ENCODE data around the gene VGLL4. TPM values are rescaled to one million over a fixed set of nuclear protein-coding genes. Genes with fewer than 3 reads are reported as not detected.

VGLL4 gene
- total RNA-seq, 1 experiment from 2014 or later = 42.1 TPM

DNA sequence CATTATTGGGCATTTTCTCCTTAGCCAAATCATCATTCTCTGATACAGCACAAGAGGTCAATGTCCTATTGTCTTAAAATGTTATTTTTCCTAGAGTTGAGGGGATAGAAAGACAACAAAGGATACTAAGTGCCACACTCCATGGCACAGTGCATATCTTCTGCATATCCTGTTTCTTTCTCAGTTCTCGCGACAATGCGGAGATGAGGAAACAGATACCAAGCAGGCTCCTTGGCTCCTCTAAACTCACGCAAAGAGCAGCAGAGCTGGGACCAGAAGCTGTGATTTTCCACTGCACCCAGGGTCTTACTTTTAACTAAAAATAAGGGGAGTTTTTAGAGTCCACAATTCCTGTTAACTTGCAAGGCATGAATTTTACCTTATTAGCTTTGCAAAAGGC is 10.5 kb upstream of the VGLL4 start:
- H4K5ac ChIP-seq (ENCODE audit: insufficient read length, low read depth, low read length) = no peak overlapping the region
- H3K79me2 ChIP-seq (ENCODE audit: insufficient read depth, low read length) = no peaks in the 10 kb centered on the region
- WGBS (ENCODE audit: extremely low coverage, insufficient read length, low lambda C conversion rate) = no CpG with 5 or more reads among the region's 4 CpGs
- H3K27ac ChIP-seq (ENCODE audit: insufficient read length, low read depth, low read length) = no peak overlapping the region
- TF ChIP-seq, protein P1, sequence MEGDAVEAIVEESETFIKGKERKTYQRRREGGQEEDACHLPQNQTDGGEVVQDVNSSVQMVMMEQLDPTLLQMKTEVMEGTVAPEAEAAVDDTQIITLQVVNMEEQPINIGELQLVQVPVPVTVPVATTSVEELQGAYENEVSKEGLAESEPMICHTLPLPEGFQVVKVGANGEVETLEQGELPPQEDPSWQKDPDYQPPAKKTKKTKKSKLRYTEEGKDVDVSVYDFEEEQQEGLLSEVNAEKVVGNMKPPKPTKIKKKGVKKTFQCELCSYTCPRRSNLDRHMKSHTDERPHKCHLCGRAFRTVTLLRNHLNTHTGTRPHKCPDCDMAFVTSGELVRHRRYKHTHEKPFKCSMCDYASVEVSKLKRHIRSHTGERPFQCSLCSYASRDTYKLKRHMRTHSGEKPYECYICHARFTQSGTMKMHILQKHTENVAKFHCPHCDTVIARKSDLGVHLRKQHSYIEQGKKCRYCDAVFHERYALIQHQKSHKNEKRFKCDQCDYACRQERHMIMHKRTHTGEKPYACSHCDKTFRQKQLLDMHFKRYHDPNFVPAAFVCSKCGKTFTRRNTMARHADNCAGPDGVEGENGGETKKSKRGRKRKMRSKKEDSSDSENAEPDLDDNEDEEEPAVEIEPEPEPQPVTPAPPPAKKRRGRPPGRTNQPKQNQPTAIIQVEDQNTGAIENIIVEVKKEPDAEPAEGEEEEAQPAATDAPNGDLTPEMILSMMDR (conservative IDR thresholded peaks at IDR 0.05) = no peak
- H3K23me2 ChIP-seq (ENCODE audit: insufficient read length, low read depth, low read length, poor library complexity, severe bottlenecking) = no peaks in the 10 kb centered on the region
- DNase-seq = no peak
- H2AK5ac ChIP-seq (ENCODE audit: insufficient read length, low read length) = no peak overlapping the region
- peaks cover 42 to 48% of the 10 kb centered on the region in 2 experiments for H3K4me1 Mint-ChIP-seq
- no peak overlapping the region for H2AFZ ChIP-seq (ENCODE audit: low read length)
- no peak overlapping the region for H3K9ac ChIP-seq (ENCODE audit: extremely low read depth, insufficient read length, low read length)
- H2BK5ac ChIP-seq (ENCODE audit: insufficient read length, low read length) = no peak overlapping the region
- no peak overlapping the region for H2BK12ac ChIP-seq (ENCODE audit: insufficient read length, low read depth, low read length)
- H3K36me3 Mint-ChIP-seq (ENCODE audit: insufficient read depth in 1 of 3, low read depth in 3 of 3) = no peaks in the 10 kb centered on the region
- no peak overlapping the region for H4K8ac ChIP-seq (replicated peaks; ENCODE audit: insufficient read length, low read depth, low read length)
- no peak overlapping the region for H3K23ac ChIP-seq (ENCODE audit: insufficient read length, low read depth, low read length)
- H3K4ac ChIP-seq (ENCODE audit: low read depth, low read length) = no peak overlapping the region
- no peak overlapping the region for H3K14ac ChIP-seq (ENCODE audit: insufficient read depth, low read length)
- H3K18ac ChIP-seq (ENCODE audit: insufficient read length, low read depth, low read length) = no peak overlapping the region
- H4K20me1 ChIP-seq (ENCODE audit: control insufficient read depth, insufficient read depth, insufficient read length) = no peaks in the 10 kb centered on the region
- no peak overlapping the region for H2BK20ac ChIP-seq (ENCODE audit: low read depth, low read length, poor library complexity, severe bottlenecking)
- H4K91ac ChIP-seq (ENCODE audit: insufficient read length, low read depth, low read length) = no peak overlapping the region
- H3K4me2 ChIP-seq (ENCODE audit: insufficient read depth, insufficient read length, low read length) = no peak overlapping the region
- H3K27ac Mint-ChIP-seq = peak overlapping the region in 1 of 3 experiments; percentile 76; a peak in 1 of 7 replicates
- no peak overlapping the region for H3T11ph ChIP-seq (ENCODE audit: low read length)
- H3K79me1 ChIP-seq (ENCODE audit: insufficient read depth, low read depth, low read length, poor library complexity, severe bottlenecking) = no peaks in the 10 kb centered on the region
- no peaks in the 10 kb centered on the region; the same call in 1 of the 2 replicates for H3K4me1 ChIP-seq (ENCODE audit: insufficient read depth, low read length)
- H3K27me3 Mint-ChIP-seq (ENCODE audit: low read depth) = no peaks in the 10 kb centered on the region; the same call in 1 of the 2 replicates
- H3K9me3 ChIP-seq (ENCODE audit: control insufficient read depth, low read depth, low read length) = no peaks in the 10 kb centered on the region
- H2BK120ac ChIP-seq (ENCODE audit: low read depth, low read length, poor library complexity, severe bottlenecking) = no peak overlapping the region
- no peak overlapping the region for H3K56ac ChIP-seq (ENCODE audit: insufficient read length, low read depth, low read length)
- no peaks in the 10 kb centered on the region for H3K27me3 ChIP-seq (ENCODE audit: insufficient read depth, low read length)
- no peaks in the 10 kb centered on the region for H3K9me3 Mint-ChIP-seq
- H2BK15ac ChIP-seq (ENCODE audit: low read depth, low read length) = no peak overlapping the region
- no peak overlapping the region for H3K4me3 Mint-ChIP-seq

Measured in H9 (cell line).